HG02840 (cell line): Measurements from ENCODE around the gene FSCN2.
A peak's percentile ranks its signal among the peaks of the same experiment; 100 is the strongest.

ENCODE experiments used
- ATAC-seq: cut with Tn5 transposase; IDR thresholded peaks from one replicate; pipeline ENCODE4 v1.9.1; 2021; ENCODE audit warnings: mild to moderate bottlenecking, moderate library complexity, moderate number of reproducible peaks; ENCODE audit not compliant: unreplicated experiment, low FRiP score

Gene FSCN2

GRCh38 chr17:81527591-81528383, at the start of gene FSCN2:
FSCN2 (plus strand) TSS chr17:81528377; CDS start chr17:81528532, 155 bp downstream.
- no peak for ATAC-seq

- ATAC-seq = no peak
Observed at GRCh38 chr17:81479175-81480071, 48.8 kb upstream of the FSCN2 start.

GRCh38 chr17:81480140-81481072, 47.8 kb upstream of the FSCN2 start:
- no peak for ATAC-seq

DNA sequence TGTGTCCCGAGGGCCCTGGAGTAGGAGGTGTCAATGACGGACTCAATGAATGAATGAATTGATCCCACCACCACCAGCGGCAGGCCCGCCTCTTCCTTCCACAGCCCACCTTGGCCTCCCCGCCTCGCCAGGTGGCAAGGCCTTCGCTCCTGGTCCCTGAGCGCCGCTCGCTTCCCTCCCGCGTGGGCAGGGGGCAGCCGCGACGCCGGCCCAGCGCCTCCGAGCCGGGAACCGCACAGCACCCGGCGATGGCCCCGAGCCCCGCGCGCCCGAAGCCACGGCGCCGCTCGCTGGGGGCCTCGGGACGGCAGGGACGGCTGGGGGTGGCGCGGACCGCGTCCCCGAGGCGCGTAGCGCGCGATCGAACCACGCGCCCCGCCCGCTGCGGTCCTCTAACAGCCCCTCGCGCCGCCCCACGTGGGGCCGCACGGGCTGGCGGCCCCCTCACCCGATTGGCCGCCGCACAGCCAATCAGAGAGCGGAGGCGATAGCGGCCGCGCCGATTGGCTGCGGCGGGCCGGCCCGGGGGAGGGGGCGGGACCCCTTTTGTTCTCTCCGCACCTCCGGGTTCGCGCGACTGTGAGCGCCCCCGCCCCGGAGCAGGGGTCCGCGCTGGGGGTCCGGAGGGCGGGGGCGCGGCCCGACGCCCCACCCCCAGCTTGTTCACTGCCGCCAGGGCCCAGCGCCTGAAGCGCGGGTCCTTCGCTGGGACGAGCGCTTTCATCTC, 46.9 kb upstream of the FSCN2 start:
- ATAC-seq = no peak

DNA sequence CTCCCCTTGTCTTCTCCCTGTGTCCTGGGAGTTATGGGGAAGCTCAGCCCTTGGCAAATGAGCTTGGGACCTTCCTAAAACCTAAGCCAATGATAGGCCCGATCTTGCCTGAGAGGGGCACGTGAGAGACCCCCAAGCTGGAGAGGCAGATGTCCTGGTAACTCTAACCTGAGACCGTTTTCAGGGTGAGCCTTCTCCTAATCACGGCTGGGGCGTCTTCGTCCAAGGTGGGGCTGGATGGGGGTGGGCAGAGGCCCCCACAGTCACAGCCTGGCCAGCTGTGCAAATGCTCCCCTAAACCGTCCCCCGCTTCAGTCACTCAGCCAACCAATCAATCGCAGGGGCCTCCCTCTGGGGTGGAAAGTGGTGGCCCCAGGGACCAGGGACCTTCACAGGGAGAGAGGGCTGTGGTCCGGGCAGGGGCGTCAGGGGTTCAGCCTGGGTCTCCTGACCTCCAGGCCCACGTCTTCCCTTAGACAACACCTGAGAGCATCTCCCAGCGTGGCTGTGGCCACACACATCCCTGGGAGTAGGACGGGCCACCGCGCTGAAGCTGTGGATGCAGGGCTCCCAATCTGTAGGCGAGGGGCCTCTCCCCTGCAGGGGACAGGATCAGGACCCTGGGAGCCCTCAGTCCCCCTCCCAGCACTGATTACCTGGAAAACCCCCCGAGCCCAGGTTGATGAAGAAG, 46.2 kb upstream of the FSCN2 start:
- no peak for ATAC-seq

DNA sequence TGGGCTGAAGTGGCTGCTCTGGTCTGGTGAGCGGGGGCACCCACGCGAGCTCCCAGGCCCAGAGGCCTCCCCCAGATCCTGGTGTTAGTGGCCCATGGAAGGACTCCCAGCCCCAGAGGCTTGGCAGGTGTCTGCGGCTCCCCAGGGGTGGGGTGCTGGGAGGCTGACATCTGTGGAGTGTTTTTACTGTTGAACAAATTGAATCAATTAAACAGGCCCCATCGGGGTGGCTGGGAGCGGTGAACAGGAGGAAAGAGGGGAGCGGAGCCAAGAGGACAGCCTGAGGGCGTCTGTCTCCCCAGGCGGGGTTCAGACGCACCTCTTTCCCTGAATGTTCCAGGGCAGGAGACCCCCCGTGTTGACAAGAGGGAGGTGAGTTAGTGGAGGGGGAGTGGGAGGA, 45.5 kb upstream of the FSCN2 start:
- ATAC-seq = no peak

- ATAC-seq = no peak
Observed at GRCh38 chr17:81483085-81483861, 44.9 kb upstream of the FSCN2 start.

DNA sequence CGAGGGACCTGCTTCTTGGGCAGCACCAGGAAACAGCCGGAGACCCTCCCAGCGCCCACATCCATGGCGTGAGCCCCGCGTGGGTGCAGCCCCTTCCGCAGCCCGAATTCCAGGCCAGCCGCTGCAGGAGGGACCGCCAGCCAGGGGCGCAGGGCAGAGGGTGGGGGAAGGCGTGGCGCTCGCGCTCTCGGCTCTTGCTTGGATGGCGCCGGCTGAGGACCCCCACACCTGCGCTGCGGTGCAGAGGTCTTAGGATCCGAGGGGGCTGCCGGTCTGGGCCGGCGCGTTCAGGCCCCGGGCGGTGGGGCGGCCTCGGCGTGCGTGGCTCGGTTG, 44.3 kb upstream of the FSCN2 start:
- ATAC-seq = no peak

GRCh38 chr17:81484195-81484979, 43.8 kb upstream of the FSCN2 start:
- ATAC-seq = peak; percentile 57

GRCh38 chr17:81486199-81486810, 41.9 kb upstream of the FSCN2 start:
- ATAC-seq = no peak

DNA sequence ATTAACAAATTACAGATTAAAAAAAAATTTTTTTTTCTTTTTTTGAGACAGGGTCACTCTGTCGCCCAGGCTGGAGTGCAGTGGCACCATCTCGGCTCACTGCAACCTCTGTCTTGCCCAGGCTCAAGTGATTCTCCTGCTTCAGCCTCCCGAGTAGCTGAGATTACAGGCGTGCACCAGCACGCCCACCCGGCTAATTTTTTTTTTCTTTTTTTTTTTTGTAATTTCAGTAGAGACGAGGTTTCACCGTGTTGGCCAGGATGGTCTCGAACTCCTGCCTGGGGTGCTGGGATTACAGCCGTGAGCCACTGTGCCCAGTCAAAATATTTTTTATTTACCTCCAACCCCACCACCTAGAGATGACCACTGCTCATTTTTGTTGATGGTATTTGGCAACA, 41.1 kb upstream of the FSCN2 start:
- ATAC-seq = no peak

GRCh38 chr17:81487487-81488275, 40.5 kb upstream of the FSCN2 start:
- ATAC-seq = peak; percentile 52

DNA sequence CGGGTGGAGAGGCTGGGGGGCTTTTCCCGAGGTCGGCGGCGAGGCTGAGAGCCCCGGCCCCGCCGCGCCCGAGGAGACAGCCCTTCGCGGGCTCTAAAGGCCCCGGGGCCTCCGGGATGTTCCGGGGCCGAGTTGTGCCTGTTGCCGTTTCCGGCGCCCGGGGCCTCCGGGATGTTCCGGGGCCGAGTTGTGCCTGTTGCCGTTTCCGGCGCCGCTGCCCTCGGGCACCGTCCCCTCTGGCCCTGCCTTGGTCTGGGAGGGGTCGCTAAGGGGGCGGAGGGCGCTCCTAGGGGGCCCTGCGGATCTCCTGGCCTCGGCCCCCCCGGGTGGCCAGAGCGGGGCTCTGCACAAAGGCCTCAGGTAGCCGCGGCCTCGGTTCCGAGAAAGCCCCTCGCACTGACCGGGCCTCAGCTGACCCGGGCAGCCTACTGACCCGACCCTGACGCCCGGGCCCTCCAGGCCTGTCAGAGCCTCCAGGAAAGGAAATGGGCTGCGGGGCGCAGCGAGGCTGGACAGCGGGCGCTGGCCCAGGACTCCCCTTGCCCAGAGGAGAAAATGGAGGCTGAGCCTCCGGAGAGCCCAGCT, 39.8 kb upstream of the FSCN2 start:
- ATAC-seq = peak; percentile 16

DNA sequence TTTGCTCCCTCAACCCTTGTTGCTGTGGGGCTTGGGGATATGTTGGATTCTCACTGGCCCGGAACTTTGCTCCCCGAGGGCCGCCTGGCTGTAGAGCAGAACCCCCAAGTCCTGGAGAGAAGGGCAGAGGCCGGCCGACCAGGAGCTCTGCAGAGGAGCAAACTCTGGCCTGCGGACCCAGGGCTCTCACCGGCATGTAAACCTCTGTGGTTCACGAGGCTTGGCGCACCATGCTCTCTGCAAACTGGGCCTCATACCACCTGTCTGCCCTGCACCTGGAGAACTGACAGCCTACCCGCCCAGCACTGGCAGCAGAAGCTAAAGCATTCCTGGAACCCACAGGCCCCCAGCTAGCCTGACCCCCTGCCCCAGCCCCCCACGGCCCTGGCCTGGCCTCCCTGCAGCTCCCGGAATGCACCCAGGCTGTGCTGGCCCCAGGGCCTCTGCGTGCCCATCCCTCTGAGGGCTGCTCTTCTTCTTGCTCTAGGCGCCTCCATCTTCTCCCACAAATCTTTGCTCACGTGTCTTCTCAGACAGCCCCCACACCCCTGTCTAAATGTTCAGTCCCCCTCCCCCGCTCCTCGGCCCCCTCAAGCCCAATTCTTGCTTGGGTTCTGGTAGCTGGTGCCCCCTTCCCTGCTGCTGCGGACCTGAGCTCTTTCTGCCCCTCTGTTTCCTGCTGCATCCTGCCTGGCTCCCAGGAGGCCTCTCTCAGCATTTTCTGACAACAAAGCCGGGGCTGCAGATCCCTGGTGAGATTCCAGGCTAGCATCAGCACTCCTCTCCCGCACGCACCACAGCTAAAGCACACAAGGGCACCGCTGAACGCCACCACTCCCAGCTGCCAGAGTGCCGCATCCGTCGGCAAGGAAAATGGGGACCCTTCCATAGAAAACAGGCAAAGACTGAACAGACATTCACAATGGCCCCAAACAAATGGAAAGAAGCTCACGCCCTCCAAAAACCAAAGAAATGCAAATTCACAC, 38.9 kb upstream of the FSCN2 start:
- no peak for ATAC-seq
